Right lung (tissue), 5 donors: ENCODE measurements around the gene HOMER3. TPM values are rescaled to one million over a fixed set of nuclear protein-coding genes. Genes with fewer than 3 reads are reported as not detected.
"Not testable (repeated sequence)": the region's sequence is repeated elsewhere in the genome, so short reads cannot be mapped to it uniquely, and the experiment has no call there.

Experiments
- DNase-seq, 2 donors: peaks; one replicate each; pipeline ENCODE4 v3.0.0-alpha.2; 2013
- polyA plus RNA-seq, 5 donors: library from polyadenylated mRNA; unstranded; fragments of 120-200 nt; gene quantifications; one replicate each; pipeline versions ENCODE4 v1.2.1 to v1.2.3, GENCODE V29; 2013; ENCODE audit warnings: inconsistent platforms in 1 of 5, low replicate concordance in 1 of 5; ENCODE audit not compliant: insufficient read length in 5 of 5, insufficient read depth in 1 of 5

HOMER3 gene
- polyA plus RNA-seq, 5 donors: 45.0 to 77.3 (median 53.8) TPM

GRCh38 chr19:18928018-18928805, 12.8 kb downstream of the HOMER3 start:
- DNase-seq: no peak

- no peak for DNase-seq
Measured at GRCh38 chr19:18924684-18925213, 16.3 kb downstream of the HOMER3 start.

GRCh38 chr19:18922228-18922985, 18.6 kb downstream of the HOMER3 start:
- no peak for DNase-seq

- DNase-seq: no peak
Measured at GRCh38 chr19:18921593-18921992, 19.4 kb downstream of the HOMER3 start.

GRCh38 chr19:18920400-18920799, 20.6 kb downstream of the HOMER3 start:
- DNase-seq: no peak

GRCh38 chr19:18919900-18920214, 21.2 kb downstream of the HOMER3 start:
- DNase-seq: no peak

GRCh38 chr19:18919086-18919899, 21.7 kb downstream of the HOMER3 start, which contains the start of the genes COPE and DDX49:
COPE (minus strand) TSS chr19:18919387; CDS start chr19:18919348, 39 bp downstream.
DDX49 (plus strand) TSS chr19:18919715; CDS start chr19:18919742, 27 bp downstream.
- DNase-seq: peak; percentile 99 to 100

GRCh38 chr19:18917593-18917992, 23.4 kb downstream of the HOMER3 start:
- DNase-seq: not testable (repeated sequence)

- no peak for DNase-seq
Measured at GRCh38 chr19:18915639-18916038, 25.4 kb downstream of the HOMER3 start.

GRCh38 chr19:18913466-18913865, 27.6 kb downstream of the HOMER3 start:
- DNase-seq: no peak

- DNase-seq: no peak
Measured at GRCh38 chr19:18912933-18913332, 28.1 kb downstream of the HOMER3 start.

GRCh38 chr19:18910801-18911436, 30.1 kb downstream of the HOMER3 start:
- DNase-seq: no peak

GRCh38 chr19:18910010-18910409, 31.0 kb downstream of the HOMER3 start:
- no peak for DNase-seq

- no peak for DNase-seq
Measured at GRCh38 chr19:18908917-18909619, 31.9 kb downstream of the HOMER3 start.

- DNase-seq: no peak
Measured at GRCh38 chr19:18906605-18907519, 34.2 kb downstream of the HOMER3 start.

- DNase-seq: no peak
Measured at GRCh38 chr19:18905513-18906236, 35.3 kb downstream of the HOMER3 start.

- DNase-seq: no peak
Measured at GRCh38 chr19:18905058-18905456, 36.0 kb downstream of the HOMER3 start.

GRCh38 chr19:18904334-18905057, 36.5 kb downstream of the HOMER3 start:
- no peak for DNase-seq
